Neural cell (in vitro differentiated cells): ENCODE data around the gene SPINDOC. TPM values are rescaled to one million over a fixed set of nuclear protein-coding genes. Genes with fewer than 3 reads are reported as not detected.

ENCODE experiments used
- H2AFZ ChIP-seq: fragments of 200-600, 300-800 bp; sonication (generic), shearing (Covaris generic); 2 replicates; pipeline ENCODE4 v1.6.0; 2014; ENCODE audit warnings: low read depth, mild to moderate bottlenecking, antibody characterized with exemption, low read length, moderate library complexity
- H3F3A ChIP-seq: fragments of 200-600 bp; shearing (Covaris generic); 2 replicates; pipeline ENCODE4 v1.6.1; 2016; ENCODE audit warnings: mild to moderate bottlenecking, moderate library complexity, mixed read lengths, antibody characterized with exemption, low read length; ENCODE audit not compliant: insufficient read depth, poor library complexity, severe bottlenecking
- H3K27ac ChIP-seq: fragments of 200-600, 300-800 bp; sonication (generic), shearing (Covaris generic); 2 replicates; pipeline ENCODE4 v1.5.1; 2014; ENCODE audit warnings: mild to moderate bottlenecking, low read length, moderate library complexity
- H3K27me3 ChIP-seq: fragments of 300-800, 200-600 bp; sonication (generic), shearing (Covaris generic); 2 replicates; pipeline ENCODE4 v1.6.0; 2014; ENCODE audit warnings: mild to moderate bottlenecking, low read depth, low read length, moderate library complexity; ENCODE audit not compliant: insufficient read depth
- H3K36me3 ChIP-seq: fragments of 300-800, 200-600 bp; sonication (generic), shearing (Covaris generic); 2 replicates; pipeline ENCODE4 v1.5.1; 2014; ENCODE audit warnings: mild to moderate bottlenecking, antibody characterized with exemption, low read length, moderate library complexity; ENCODE audit not compliant: insufficient read depth
- H3K4me2 ChIP-seq: fragments of 300-800, 200-600 bp; sonication (generic), shearing (Covaris generic); 2 replicates; pipeline ENCODE4 v1.6.0; 2014; ENCODE audit warnings: mild to moderate bottlenecking, low read length
- H3K4me3 ChIP-seq: fragments of 300-800, 200-600 bp; sonication (generic), shearing (Covaris generic); 2 replicates; pipeline ENCODE4 v1.5.1; 2014; ENCODE audit warnings: mild to moderate bottlenecking, low read length, moderate library complexity
- H3K79me2 ChIP-seq: fragments of 200-600 bp; shearing (Covaris generic); replicated peaks from 2 replicates; pipeline ENCODE4 v1.6.0; 2014; ENCODE audit warnings: mild to moderate bottlenecking, low read length, moderate library complexity; ENCODE audit not compliant: insufficient read depth
- H3K9ac ChIP-seq: fragments of 300-800, 200-600 bp; sonication (generic), shearing (Covaris generic); 2 replicates; pipeline ENCODE4 v1.6.1; 2016; ENCODE audit warnings: mild to moderate bottlenecking, low read length, mixed read lengths
- H3K9me2 ChIP-seq: fragments of 200-600 bp; shearing (Covaris generic); 2 replicates; pipeline ENCODE4 v1.6.1; 2016; ENCODE audit warnings: mild to moderate bottlenecking, low read length, mixed read lengths; ENCODE audit not compliant: insufficient read depth
- H3K9me3 ChIP-seq: fragments of 200-600, 300-800 bp; sonication (generic), shearing (Covaris generic); 2 replicates; pipeline ENCODE4 v1.6.1; 2016; ENCODE audit warnings: mild to moderate bottlenecking, mixed run types, low read length, moderate library complexity, mixed read lengths
- H4K20me1 ChIP-seq: fragments of 200-600 bp; shearing (Covaris generic); 2 replicates; pipeline ENCODE4 v1.6.1; 2016; ENCODE audit warnings: mild to moderate bottlenecking, mixed run types; ENCODE audit not compliant: insufficient read depth
- CTCF ChIP-seq: fragments of 450-650 bp; IDR thresholded peaks from 2 replicates; pipeline ENCODE4 v1.5.1; 2014; ENCODE audit warnings: antibody characterized with exemption, mild to moderate bottlenecking, moderate library complexity; ENCODE audit not compliant: poor library complexity, severe bottlenecking
- EP300 ChIP-seq: fragments of 450-650 bp; conservative IDR thresholded peaks from 2 replicates; pipeline ENCODE4 v1.6.1; 2014; ENCODE audit warnings: antibody characterized with exemption, mild to moderate bottlenecking, moderate library complexity; ENCODE audit not compliant: poor library complexity, severe bottlenecking
- EZH2 ChIP-seq: fragments of 200-600, 300-800 bp; shearing (Covaris generic), sonication (generic); IDR thresholded peaks from 2 replicates; pipeline ENCODE4 v1.6.1; 2014; ENCODE audit warnings: antibody characterized with exemption, low read length, borderline replicate concordance, mild to moderate bottlenecking; ENCODE audit not compliant: insufficient read depth, poor library complexity, severe bottlenecking
- MXI1 ChIP-seq: fragments of 450-650 bp; conservative IDR thresholded peaks from 2 replicates; pipeline ENCODE4 v1.6.1; 2014; ENCODE audit warnings: antibody characterized with exemption, mild to moderate bottlenecking; ENCODE audit not compliant: poor library complexity, severe bottlenecking
- POLR2AphosphoS5 ChIP-seq: IDR thresholded peaks from 2 replicates; pipeline ENCODE4 v1.6.1; 2012
- RAD21 ChIP-seq: fragments of 450-650 bp; conservative IDR thresholded peaks from 2 replicates; pipeline ENCODE4 v1.6.1; 2014; ENCODE audit warnings: antibody characterized with exemption, mild to moderate bottlenecking, moderate library complexity
- REST ChIP-seq: IDR thresholded peaks from 2 replicates; pipeline ENCODE4 v1.6.1; 2012; ENCODE audit warnings: borderline replicate concordance
- SMC3 ChIP-seq: fragments of 450-650 bp; conservative IDR thresholded peaks from 2 replicates; pipeline ENCODE4 v1.6.1; 2014; ENCODE audit warnings: antibody characterized with exemption, mild to moderate bottlenecking, moderate library complexity; ENCODE audit not compliant: poor library complexity
- TAF1 ChIP-seq: IDR thresholded peaks from 2 replicates; pipeline ENCODE4 v1.6.1; 2012; ENCODE audit warnings: low read depth
- polyA plus RNA-seq: library from polyadenylated mRNA; depleted of rRNA; stranded (reverse); fragments of >200 nt; gene quantifications from 2 replicates; pipeline ENCODE4 v1.2.3, GENCODE V29; 2014

SPINDOC gene
- polyA plus RNA-seq, 1 donor from 2014 or later, result 20.3 TPM

GRCh38 chr11:63802637-63803414 is 10.4 kb upstream of the SPINDOC start:
- Histone ChIP-seq H3K9ac (no peak overlapping the region), H3K36me3 (no peaks in the 10 kb centered on the region), H3K9me3 (no peaks in the 10 kb centered on the region), H4K20me1 (no peaks in the 10 kb centered on the region), H3K27ac (no peak overlapping the region), H3K27me3 (no peaks in the 10 kb centered on the region), H3K9me2 (no peaks in the 10 kb centered on the region), H3K79me2 (no peaks in the 10 kb centered on the region), H2AFZ (no peak overlapping the region), H3K4me3 (no peak overlapping the region), H3F3A (no peaks in the 10 kb centered on the region), H3K4me2 (no peak overlapping the region)
- TF ChIP-seq REST (no peak), POLR2AphosphoS5 (no peak)

GRCh38 chr11:63804259-63804658 is 9.0 kb upstream of the SPINDOC start:
- Histone ChIP-seq H3K4me2 (no peak overlapping the region), H3K27ac (no peak overlapping the region), H3K36me3 (no peaks in the 10 kb centered on the region), H3K4me3 (no peak overlapping the region), H3F3A (no peaks in the 10 kb centered on the region), H3K9me2 (no peaks in the 10 kb centered on the region), H3K27me3 (no peaks in the 10 kb centered on the region), H2AFZ (no peak overlapping the region), H3K79me2 (no peaks in the 10 kb centered on the region), H3K9me3 (no peaks in the 10 kb centered on the region), H3K9ac (no peak overlapping the region), H4K20me1 (no peaks in the 10 kb centered on the region)
- no peak for TF ChIP-seq TAF1
- no peak for TF ChIP-seq EZH2
- no peak for TF ChIP-seq CTCF
- no peak for TF ChIP-seq POLR2AphosphoS5
- no peak for TF ChIP-seq MXI1

GRCh38 chr11:63805844-63806415 is 7.3 kb upstream of the SPINDOC start:
- Histone ChIP-seq H3K27me3 (no peaks in the 10 kb centered on the region), H3K79me2 (no peaks in the 10 kb centered on the region), H3K27ac (no peak overlapping the region), H3K4me3 (no peak overlapping the region), H3F3A (no peaks in the 10 kb centered on the region), H4K20me1 (no peaks in the 10 kb centered on the region), H3K9ac (no peak overlapping the region), H3K4me2 (no peak overlapping the region), H3K9me2 (no peaks in the 10 kb centered on the region), H2AFZ (no peak overlapping the region), H3K36me3 (no peaks in the 10 kb centered on the region), H3K9me3 (no peaks in the 10 kb centered on the region)
- no peak for TF ChIP-seq TAF1
- TF ChIP-seq SMC3, result no peak
- TF ChIP-seq EP300, result no peak
- TF ChIP-seq POLR2AphosphoS5, result no peak
- no peak for TF ChIP-seq CTCF
- no peak for TF ChIP-seq RAD21
- TF ChIP-seq EZH2, result no peak
- no peak for TF ChIP-seq MXI1
